PFSK-1 (cell line): Measurements from ENCODE around the gene SACS.

Source experiments
- FOXP2 ChIP-seq: optimal IDR thresholded peaks from 2 replicates; pipeline ENCODE3; 2011; ENCODE audit warnings: borderline replicate concordance, control low read depth, inconsistent platforms; ENCODE audit not compliant: insufficient read depth; ENCODE audit errors: extremely low read length, extremely low read depth
- POLR2AphosphoS5 ChIP-seq: IDR thresholded peaks from 2 replicates; pipeline ENCODE4 v1.6.1; 2012; ENCODE audit warnings: low read depth, mild to moderate bottlenecking, control low read depth, low read length, moderate library complexity
- REST ChIP-seq, 2 experiments: IDR thresholded peaks; 2 replicates each; pipeline versions ENCODE4 v1.6.1 to v1.8.0; 2011 to 2012; ENCODE audit warnings: low read depth in 2 of 2, low read length in 2 of 2, control low read depth in 1 of 2, inconsistent platforms in 1 of 2, mild to moderate bottlenecking in 1 of 2, moderate library complexity in 1 of 2; ENCODE audit not compliant: insufficient read depth in 1 of 2
- SIN3A ChIP-seq: IDR thresholded peaks from 2 replicates; pipeline ENCODE4 v1.6.1; 2012; ENCODE audit warnings: mild to moderate bottlenecking, low read length, moderate library complexity, borderline replicate concordance; ENCODE audit not compliant: insufficient read depth
- TAF1 ChIP-seq: IDR thresholded peaks from 2 replicates; pipeline ENCODE4 v1.6.1; 2012; ENCODE audit warnings: low read length, control low read depth, borderline replicate concordance; ENCODE audit not compliant: insufficient read depth

Gene SACS

GRCh38 chr13:23392313-23392712 is 41.2 kb downstream of the SACS start:
- no peak for TF ChIP-seq FOXP2
- no peak for TF ChIP-seq POLR2AphosphoS5
- no peak for TF ChIP-seq REST (IDR thresholded peaks at IDR 0.05; ENCODE audit: insufficient read depth in 1 of 2, low read depth in 2 of 2, low read length in 2 of 2)
- no peak for TF ChIP-seq SIN3A
- no peak for TF ChIP-seq TAF1

GRCh38 chr13:23391752-23392151 is 41.8 kb downstream of the SACS start:
- no peak for TF ChIP-seq TAF1

- TF ChIP-seq FOXP2, result no peak
- no peak for TF ChIP-seq REST (IDR thresholded peaks at IDR 0.05; ENCODE audit: insufficient read depth in 1 of 2, low read depth in 2 of 2, low read length in 2 of 2)
- no peak for TF ChIP-seq SIN3A
- no peak for TF ChIP-seq TAF1
- TF ChIP-seq POLR2AphosphoS5, result no peak
Measured at GRCh38 chr13:23386533-23386932, 47.0 kb downstream of the SACS start.

GRCh38 chr13:23385931-23386330 is 47.6 kb downstream of the SACS start:
- TF ChIP-seq TAF1 (no peak), FOXP2 (no peak), SIN3A (no peak), REST (IDR thresholded peaks at IDR 0.05; ENCODE audit: insufficient read depth in 1 of 2, low read depth in 2 of 2, low read length in 2 of 2) (no peak), POLR2AphosphoS5 (no peak)

GRCh38 chr13:23384111-23384510 is 49.4 kb downstream of the SACS start:
- no peak for TF ChIP-seq SIN3A
- no peak for TF ChIP-seq FOXP2
- no peak for TF ChIP-seq REST (IDR thresholded peaks at IDR 0.05; ENCODE audit: insufficient read depth in 1 of 2, low read depth in 2 of 2, low read length in 2 of 2)
- TF ChIP-seq POLR2AphosphoS5, result no peak
- no peak for TF ChIP-seq TAF1

- TF ChIP-seq TAF1 (no peak), FOXP2 (no peak), REST (IDR thresholded peaks at IDR 0.05; ENCODE audit: insufficient read depth in 1 of 2, low read depth in 2 of 2, low read length in 2 of 2) (no peak), SIN3A (no peak), POLR2AphosphoS5 (no peak)
Measured at GRCh38 chr13:23383151-23383550, 50.4 kb downstream of the SACS start.
